ENCODE results near the gene MAP6. TPM values are rescaled to one million over a fixed set of nuclear protein-coding genes. Genes with fewer than 3 reads are reported as not detected.
A peak's percentile ranks its signal among the peaks of the same experiment; 100 is the strongest.

MAP6 gene
- total RNA-seq (2021; fragmentation: NEBNext Ultra II Directional; extraction: Animal tissue kit (Norgen Biotek cat#: 25700)): 1 to 10 TPM in 3 of 6 experiments, under 1 TPM in 3; 0.53 to 4.3 (median 0.96) TPM
- long read RNA-seq, full-length matches to known transcripts: 1 of 1 reads
- long read RNA-seq, partial matches to known transcripts: 0 of 1 reads
- long read RNA-seq, other reads (novel, unspliced or antisense): 0 of 1 reads

DNA sequence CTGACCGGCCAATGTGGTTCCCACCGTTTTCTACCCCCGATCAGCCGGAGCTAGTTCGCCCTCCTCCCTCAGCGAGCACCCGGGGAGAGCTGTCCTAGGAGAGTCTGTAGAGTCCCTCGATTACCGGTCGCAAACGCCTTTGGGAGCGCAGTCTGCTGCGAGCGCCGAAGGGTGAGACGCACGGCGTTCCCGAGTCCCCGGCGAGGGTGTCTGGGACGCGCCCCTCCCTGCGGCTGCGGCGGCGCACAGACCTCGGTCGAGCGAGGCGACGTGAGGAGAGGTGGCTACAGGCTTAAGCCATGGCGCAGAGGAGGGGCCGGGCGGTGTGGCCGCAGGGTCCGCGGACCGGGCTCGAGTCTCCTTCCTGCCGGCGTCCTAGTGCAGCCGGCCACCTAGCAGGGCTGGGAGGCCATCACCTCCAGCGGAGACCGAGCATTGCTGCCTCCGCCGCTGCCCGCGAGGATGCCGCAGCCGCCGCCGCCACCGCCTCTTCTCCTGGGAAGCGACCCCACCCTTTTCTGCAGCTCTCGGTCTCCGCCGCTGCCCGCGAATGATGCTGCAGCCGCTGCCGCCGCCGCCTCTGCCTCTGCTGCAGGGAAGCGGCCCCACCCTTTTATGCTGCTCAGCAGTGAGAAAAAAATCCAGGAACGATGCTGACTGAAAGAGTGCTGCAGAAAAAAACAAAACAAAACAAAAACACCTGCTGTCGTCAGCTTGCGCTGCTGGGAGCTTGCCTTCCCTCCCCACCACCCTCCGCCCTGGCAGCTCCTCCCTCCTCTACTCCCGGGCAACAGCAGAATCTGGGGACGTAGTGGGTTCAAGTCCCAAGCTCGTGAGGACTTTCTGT, at the start of gene MAP6:
TSS of gene MAP6 (minus strand) at position 588 of the 847 bp plus-strand sequence. CDS start 669 bp downstream, outside the sequence.
- H3K9me3 Mint-ChIP-seq: no peaks in the 10 kb centered on the region
- TF ChIP-seq, protein P1, sequence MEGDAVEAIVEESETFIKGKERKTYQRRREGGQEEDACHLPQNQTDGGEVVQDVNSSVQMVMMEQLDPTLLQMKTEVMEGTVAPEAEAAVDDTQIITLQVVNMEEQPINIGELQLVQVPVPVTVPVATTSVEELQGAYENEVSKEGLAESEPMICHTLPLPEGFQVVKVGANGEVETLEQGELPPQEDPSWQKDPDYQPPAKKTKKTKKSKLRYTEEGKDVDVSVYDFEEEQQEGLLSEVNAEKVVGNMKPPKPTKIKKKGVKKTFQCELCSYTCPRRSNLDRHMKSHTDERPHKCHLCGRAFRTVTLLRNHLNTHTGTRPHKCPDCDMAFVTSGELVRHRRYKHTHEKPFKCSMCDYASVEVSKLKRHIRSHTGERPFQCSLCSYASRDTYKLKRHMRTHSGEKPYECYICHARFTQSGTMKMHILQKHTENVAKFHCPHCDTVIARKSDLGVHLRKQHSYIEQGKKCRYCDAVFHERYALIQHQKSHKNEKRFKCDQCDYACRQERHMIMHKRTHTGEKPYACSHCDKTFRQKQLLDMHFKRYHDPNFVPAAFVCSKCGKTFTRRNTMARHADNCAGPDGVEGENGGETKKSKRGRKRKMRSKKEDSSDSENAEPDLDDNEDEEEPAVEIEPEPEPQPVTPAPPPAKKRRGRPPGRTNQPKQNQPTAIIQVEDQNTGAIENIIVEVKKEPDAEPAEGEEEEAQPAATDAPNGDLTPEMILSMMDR (IDR thresholded peaks at IDR 0.05): no peak
- DNase-seq: no peak
- no peak within 1 kb of the TSS; the same call in 1 of the 2 replicates for H3K27ac Mint-ChIP-seq
- peaks cover 10% of the 10 kb centered on the region for H3K4me1 Mint-ChIP-seq (ENCODE audit: low read depth)
- peaks cover 31% of the 10 kb centered on the region for H3K27me3 Mint-ChIP-seq (ENCODE audit: insufficient read depth)
- no peaks in the 10 kb centered on the region for H3K36me3 Mint-ChIP-seq (ENCODE audit: low read depth)
- H3K4me3 Mint-ChIP-seq: peak within 1 kb of the TSS; percentile 70

DNA sequence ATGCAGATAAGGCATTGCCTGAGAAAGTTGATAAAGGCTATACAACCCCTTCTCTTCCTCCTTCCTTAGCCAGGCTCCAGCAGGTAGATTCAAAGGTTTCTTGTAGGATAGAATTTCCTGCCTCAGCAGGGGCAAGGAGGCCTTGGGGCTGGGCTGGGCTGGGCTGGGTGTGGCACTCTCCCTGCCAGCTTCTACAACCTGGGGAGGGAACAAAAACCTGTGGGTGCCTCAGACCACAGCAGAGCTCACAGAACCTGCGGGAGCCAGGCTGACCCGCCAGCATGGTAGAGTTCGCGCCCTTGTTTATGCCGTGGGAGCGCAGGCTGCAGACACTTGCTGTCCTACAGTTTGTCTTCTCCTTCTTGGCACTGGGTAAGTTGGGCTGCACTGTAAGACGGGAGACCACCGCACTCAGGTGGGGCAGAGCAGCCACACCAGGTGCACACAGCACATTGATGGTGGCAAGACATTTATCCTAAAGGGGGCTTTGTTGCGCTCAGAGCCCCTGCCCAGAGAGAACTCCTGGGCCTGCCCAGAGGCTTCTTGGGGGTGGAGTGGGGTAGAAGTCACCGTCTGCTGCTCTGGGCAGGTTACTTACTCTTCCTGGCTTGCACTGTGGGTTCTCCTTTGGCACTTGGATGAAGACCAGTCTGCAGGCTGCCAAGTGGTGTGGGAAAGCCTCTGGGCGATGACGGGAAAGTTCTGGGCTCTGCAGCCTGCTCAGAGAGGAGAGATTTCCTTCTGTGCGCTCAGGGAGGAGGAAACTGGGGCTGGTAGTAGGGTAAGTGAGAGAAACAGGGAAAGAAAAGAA, 49.0 kb upstream of the MAP6 start, which contains the start of gene MOGAT2:
TSS of gene MOGAT2 (plus strand) at position 231 of the 811 bp plus-strand sequence. CDS start at position 282, 51 bp downstream.
- H3K4me3 Mint-ChIP-seq: no peak within 1 kb of the TSS
- TF ChIP-seq, protein P1 (IDR thresholded peaks at IDR 0.05): no peak
- H3K4me1 Mint-ChIP-seq (ENCODE audit: low read depth): no peaks in the 10 kb centered on the region
- H3K36me3 Mint-ChIP-seq (ENCODE audit: low read depth): no peaks in the 10 kb centered on the region
- DNase-seq: no peak
- H3K27me3 Mint-ChIP-seq (ENCODE audit: insufficient read depth): peaks cover 36% of the 10 kb centered on the region
- no peaks in the 10 kb centered on the region for H3K9me3 Mint-ChIP-seq
- no peak within 1 kb of the TSS for H3K27ac Mint-ChIP-seq

DNA sequence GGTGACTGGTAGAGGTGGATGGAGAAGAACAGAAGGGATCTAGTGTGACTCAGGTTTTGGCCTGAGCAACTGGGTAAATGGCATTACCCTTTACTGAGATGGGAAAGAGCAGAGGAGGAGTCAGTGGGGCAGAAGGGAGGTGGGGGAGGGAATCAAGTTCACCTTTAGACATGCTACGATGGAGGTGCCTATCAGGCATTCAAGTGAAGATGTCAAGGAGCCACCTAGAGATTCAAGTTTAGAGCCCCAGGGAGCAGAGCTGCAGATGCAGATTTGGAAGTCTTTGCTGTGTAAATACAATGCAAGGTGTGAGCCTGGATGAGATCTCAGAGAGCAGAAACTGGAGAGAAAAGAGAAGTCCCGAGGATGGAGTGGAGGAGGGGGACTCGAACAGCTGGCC, 47.8 kb upstream of the MAP6 start:
- TF ChIP-seq, protein P1 (IDR thresholded peaks at IDR 0.05): no peak
- peaks cover 36% of the 10 kb centered on the region for H3K27me3 Mint-ChIP-seq (ENCODE audit: insufficient read depth)
- no peak overlapping the region for H3K27ac Mint-ChIP-seq

DNA sequence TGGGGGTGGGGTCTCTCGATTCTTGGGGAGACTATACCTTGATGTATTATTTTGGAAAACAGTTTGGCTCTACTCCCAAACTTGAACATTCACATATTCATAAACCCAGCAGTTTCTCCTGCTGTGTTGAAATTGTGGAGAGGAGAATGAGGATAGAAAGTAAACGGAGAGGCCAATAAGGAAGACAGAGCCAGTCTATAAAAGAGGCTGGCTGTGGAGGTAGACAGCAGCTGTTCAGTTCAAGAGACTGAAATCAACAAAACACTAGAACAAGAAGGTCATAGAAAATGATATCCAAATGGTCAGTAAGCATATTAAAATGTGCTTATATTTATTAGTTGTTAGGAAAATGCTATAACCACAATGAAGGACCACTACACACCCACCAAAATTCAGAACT, 46.9 kb upstream of the MAP6 start:
- no peak overlapping the region for H3K4me3 Mint-ChIP-seq
- H3K4me1 Mint-ChIP-seq (ENCODE audit: low read depth): no peaks in the 10 kb centered on the region
- peaks cover 41% of the 10 kb centered on the region for H3K27me3 Mint-ChIP-seq (ENCODE audit: insufficient read depth)
- no peaks in the 10 kb centered on the region for H3K36me3 Mint-ChIP-seq (ENCODE audit: low read depth)
- DNase-seq: no peak
- H3K9me3 Mint-ChIP-seq: no peaks in the 10 kb centered on the region
- no peak overlapping the region for H3K27ac Mint-ChIP-seq
- TF ChIP-seq, protein P1 (IDR thresholded peaks at IDR 0.05): no peak

More for the DNA sequence above, 47.8 kb upstream of the MAP6 start:
- Mint-ChIP-seq H3K4me3 (no peak overlapping the region), H3K4me1 (ENCODE audit: low read depth) (no peaks in the 10 kb centered on the region), H3K36me3 (ENCODE audit: low read depth) (no peaks in the 10 kb centered on the region), H3K9me3 (no peaks in the 10 kb centered on the region)
- DNase-seq: no peak

DNA sequence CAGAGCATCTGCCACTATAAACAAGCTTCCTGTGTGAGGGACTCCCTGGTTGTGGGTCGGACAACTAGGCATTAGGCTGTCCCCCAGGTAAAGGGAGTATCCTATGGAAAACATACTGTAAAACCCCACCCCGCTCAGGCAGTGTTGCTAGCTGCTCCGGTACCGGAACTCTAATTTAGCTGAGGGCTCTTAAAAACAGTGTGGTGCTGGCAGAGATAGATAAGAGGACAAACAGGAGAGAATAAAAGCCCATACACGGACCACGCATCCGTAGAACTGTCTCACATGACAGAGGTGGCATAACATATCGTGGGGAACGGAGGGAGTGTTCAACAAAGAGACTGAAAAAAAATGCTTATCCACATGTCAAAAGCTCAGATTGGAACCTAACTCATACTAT, 45.4 kb upstream of the MAP6 start:
- no peaks in the 10 kb centered on the region for H3K4me1 Mint-ChIP-seq (ENCODE audit: low read depth)
- H3K27me3 Mint-ChIP-seq (ENCODE audit: insufficient read depth): peaks cover 38% of the 10 kb centered on the region
- no peak for DNase-seq
- no peak overlapping the region for H3K27ac Mint-ChIP-seq
- H3K36me3 Mint-ChIP-seq (ENCODE audit: low read depth): no peaks in the 10 kb centered on the region
- H3K4me3 Mint-ChIP-seq: no peak overlapping the region
- no peaks in the 10 kb centered on the region for H3K9me3 Mint-ChIP-seq
- TF ChIP-seq, protein P1 (IDR thresholded peaks at IDR 0.05): no peak
